HG03175 (cell line): ENCODE measurements around the gene PHF21A.

Experiments
- ATAC-seq: cut with Tn5 transposase; IDR thresholded peaks from one replicate; pipeline ENCODE4 v1.9.1; 2021; ENCODE audit warnings: mild to moderate bottlenecking, moderate library complexity; ENCODE audit not compliant: unreplicated experiment

PHF21A gene

DNA sequence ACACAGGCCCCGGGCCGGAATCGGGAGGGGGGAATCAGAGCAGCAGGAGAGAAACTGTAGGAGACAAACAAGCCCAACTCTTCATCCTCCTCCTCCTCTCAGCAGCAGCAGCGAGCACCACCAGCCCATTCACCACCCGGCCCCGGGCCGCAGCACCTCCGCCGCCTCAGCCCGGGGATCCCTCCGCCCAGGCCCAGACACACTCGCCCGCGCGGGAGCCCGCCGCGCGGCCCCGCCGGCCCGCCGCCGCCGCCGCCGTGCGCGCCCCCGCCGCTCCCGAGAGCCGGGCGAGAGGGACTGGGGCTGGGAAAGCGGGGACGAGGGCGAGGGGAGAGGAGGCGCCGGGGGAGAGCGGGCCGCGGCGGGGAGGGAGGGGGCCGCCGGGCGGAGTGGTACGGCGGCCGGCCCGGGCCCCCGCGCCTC lies at the start of gene PHF21A:
Gene PHF21A, minus strand, starts transcription at position 154 of the 423 bp plus-strand sequence. CDS start 37,235 bp downstream, outside the sequence.
- peak; percentile 46 for ATAC-seq

DNA sequence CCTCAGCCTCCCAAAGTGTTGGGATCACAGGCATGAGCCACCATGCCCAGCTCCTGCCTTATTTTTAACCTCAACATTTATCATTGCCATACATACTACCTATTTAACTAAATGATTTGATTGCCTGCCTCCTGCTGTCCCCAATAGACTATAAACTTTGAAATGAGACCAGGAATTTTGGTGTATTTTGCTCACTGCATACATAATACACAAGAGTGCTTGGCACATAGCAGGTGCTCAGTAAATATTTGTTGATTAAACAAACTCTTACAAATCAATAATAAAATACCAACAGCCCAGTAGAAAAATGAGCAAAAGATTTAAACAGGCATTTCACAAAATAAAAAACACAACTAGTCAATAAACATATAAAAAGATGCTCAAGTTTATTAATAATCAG lies 49.5 kb upstream of the PHF21A start:
- no peak for ATAC-seq

DNA sequence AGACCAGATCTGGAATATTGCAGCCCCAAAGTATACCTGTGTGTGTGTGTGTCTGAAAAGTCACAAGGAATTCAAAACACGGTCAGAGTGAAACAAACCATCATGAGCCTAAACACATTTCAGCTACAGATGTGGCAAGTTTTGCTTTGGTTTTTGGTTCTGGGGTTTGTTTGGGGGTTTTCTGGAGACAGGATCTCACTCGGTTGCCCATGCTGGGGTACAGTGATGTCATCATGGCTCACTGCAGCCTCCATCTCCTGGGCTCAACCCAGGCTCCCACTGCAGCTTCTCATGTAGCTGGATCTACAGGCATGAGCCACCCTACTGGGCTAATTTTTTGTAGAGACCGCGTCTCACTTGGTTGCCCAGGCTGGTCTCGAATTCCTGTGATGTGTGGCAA lies 41.4 kb upstream of the PHF21A start:
- ATAC-seq, result no peak

DNA sequence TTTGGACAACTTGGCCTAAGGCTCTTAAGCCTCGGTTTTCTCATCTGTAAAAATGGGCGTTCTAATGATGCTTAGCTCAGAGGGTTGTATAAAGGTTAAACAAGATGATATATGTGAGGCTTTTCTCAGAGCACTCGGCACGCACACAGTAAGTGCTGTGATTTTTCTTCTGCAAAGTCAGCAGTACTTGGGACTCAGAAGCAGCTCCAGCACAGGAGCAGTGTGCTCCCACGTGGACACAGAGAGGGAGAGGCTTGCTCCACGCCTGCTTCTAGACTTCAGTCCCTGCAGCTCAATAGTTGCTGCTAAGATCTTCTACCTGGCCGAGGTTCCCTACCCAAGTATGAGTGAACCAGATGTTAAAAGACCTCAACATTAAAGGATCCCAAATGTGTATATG lies 39.9 kb upstream of the PHF21A start:
- ATAC-seq, result no peak

DNA sequence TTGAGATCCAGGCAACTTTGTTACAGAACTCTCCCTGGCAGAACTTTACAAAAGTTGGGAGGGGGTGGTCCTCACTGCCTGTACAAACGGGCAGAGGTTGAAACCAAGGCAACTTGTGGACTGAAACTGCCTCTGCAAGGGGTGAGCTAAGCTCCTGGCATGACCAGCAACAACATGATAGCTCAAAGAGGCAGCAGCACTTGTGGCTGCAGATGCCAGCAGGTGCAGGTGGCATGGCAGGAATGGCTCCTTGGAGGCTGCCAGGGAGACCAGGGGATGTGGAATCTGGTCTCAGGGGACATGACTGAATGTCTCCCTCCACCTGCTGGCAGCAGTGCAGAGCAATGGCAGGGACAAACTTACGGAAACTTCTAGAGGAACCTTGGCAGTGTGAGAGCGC lies 38.8 kb upstream of the PHF21A start:
- ATAC-seq, result no peak

DNA sequence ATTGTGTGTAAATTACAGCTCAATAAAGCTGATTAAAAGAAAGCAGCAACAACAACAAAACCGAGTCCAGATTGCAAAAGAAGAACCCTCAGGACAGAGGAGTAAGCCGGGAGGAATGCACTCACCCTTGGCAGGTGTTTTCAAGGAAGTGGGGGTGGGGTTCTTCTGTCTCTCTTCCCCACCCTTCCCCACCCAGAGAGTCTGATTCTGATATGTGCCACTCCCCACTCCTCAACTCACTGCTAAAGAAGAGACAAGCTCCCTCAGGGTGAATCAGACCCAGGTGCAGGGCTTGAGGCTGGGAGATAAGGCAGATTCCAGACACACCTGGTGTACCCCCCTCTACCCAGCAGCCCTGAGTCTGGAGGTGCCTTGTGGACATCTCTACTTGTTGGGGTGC lies 38.4 kb upstream of the PHF21A start:
- no peak for ATAC-seq

DNA sequence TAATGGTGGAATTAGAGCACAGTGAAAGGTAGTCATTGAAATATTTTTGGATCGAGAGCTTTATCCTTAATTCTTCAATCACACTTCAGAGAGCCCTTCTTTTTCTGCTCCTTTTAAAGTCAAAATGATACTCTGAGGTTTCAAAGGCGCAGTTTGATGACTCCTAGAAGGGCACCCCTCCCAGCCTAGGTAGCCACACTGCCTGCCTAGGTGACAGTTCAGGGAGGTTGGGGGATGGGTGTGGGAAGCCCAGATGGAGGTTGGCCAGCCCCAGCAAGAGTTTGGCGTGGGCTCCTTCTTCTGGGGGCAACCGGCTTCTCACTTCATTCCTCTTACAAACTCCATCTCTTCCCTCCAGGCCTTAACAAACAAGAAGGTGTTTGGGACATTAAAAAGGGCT lies 28.6 kb upstream of the PHF21A start:
- no peak for ATAC-seq

DNA sequence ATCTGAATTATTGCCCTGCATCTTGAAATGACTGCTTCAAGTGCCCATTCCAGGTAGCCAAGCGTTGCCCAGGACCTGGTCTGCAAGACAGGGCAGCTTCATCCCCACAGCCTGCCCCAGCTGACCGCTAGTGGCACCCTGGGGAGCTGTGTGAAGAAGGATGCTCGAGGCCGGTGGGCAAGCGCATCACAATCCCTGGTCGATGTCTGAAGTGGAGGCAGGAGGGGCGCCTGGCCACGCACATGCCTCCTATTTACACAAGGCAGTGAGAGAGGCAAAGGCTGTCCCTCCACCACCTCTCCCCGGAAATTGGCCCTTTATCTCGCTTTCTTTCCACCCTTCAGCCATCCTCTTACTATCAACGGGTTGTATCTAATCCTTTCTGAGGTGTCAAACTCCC lies 28.1 kb upstream of the PHF21A start:
- ATAC-seq, result no peak

DNA sequence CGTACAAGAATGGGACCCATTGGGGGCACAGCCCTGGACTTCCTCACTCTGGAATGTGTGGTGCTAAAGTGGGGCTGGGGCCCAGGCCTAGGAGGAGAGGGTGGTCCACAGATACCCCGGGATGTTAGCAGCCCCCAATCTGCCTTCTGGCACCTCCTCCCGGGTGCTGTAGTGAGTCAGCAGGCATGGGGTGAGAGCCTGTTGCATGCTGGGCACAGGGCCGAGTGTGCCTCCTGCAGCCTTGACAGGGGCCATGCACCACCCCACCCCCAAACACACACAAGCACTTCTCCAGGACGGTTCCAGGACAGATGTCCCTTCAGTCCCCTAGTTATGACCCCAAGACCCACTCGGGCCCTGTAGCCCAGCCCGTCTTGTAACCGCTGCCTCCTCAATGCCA lies 23.5 kb upstream of the PHF21A start:
- no peak for ATAC-seq

DNA sequence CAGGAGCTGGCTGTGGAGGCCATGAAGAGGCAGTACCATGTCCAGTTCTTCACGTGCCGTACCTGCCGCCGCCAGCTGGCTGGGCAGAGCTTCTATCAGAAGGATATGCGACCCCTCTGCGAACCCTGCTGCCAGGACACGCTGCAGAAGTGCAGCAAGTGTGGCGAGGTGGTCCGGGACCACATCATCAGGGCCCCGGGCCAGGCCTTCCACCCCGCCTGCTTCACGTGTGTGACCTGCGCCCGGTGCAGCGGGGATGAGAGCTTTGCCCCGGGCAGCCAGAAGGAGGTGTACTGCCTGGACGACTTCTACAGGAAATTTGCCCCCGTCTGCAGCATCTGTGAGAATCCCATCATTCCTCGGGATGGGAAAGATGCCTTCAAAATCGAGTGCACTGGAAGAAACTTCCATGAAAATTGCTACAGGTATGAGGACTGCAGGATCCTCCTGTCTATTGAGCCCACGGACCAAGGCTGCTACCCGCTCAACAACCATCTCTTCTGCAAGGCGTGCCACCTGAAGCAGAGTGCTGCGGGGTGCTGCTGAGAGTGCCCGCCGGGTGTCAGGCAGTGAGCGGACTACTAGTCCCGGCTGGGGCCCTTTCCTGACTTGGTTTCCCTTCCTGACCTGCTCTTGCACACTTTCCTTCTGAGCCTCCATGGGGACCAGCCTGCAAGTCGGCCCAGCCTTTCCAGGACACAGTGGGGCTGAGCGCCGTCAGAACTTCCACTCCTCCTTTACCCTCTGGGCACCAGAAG lies 22.0 kb upstream of the PHF21A start:
- no peak for ATAC-seq

DNA sequence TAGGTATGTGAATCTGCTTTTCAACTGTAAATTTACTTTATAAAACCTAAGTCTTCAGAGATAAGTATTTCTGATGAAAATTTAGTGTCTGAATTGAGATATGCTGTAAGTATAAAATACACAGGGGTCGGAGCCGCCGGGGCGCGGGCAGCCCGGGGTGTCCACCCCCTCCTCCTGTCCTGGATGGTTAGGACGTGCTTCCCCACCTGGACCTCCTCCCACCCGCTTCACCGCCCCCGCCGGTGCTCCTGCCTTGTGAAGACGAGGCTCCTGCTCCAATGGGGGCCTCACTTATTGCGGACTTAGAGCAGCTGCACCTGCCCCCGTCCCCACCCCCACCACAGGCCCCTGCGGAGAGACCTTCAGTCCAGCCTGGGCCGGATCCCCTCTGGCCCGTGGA lies 21.3 kb upstream of the PHF21A start:
- ATAC-seq, result no peak

DNA sequence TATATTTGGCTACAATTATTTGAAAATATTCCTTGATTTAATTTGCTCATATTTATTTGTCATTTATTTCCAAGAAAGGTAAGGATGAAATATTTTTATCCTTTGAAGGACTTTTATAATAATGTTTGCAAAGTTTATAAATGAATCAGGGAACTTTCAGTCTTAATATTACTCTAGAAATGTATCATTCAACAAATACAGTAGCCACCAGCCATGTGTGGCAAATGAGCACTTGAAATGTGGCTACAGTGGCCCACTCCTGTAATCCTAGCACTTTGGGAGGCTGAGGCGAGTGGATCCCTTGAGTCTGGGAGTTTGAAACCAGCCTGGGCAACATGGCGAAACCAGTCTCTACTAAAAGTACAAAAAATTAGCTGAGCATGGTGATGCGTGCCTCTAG lies 20.3 kb upstream of the PHF21A start:
- ATAC-seq, result no peak

DNA sequence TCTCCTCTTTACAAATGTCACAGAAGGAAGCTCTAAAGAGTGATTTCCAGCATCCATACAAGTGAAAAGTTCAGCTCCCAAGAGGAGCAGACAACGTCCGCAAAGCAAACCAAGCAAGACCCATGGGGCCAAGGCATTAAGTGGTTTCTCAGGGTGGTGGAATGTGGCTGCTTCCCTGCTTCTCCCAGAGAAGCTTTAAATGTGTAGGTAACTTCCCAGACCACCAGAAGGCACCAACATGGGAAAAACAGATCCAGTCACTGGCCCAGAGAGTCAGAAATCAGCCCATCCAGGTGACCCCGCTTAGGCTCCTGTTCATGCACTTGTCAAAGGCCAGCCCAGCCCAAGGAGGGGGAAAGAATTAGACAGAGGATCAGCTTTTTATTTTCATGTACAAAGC lies 13.3 kb upstream of the PHF21A start:
- ATAC-seq, result no peak

DNA sequence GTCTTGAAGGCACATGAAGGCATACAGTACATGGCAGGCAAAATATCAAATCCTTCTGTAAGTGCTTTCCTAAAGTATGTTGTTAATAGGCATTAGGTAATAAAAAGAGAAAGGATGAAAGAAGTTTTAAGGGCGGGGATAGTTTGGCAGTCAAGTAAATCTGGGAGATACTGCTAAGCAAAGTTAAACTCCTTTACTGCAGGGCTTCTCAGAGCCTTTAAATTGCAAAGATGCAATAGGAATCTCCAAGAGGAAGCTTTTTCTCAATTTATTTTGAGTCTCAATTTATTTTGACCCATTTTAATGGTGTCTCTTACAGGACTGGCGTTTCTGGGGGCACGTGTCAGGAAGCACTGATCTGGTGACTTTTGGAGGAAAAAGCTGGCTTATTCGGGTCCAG lies 12.8 kb upstream of the PHF21A start:
- ATAC-seq, result no peak

DNA sequence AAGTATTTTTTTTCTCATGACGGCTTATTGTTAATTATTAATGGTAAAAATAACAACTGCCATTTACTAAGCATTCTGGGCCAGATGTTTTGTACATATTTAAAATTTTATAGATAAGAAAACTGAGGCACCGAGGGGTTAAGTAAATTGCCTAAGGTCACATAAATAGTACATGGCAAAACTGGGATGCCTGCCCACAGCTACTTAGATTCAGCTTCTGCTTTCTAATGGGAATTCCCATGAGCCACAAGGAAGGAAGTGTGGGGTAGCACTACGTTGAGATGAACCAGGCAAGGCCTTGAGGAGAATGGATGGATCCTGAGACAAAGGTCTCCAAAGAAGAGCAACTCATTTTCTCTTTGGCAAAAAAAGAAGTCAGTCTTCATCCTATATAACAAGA lies 11.9 kb upstream of the PHF21A start:
- ATAC-seq, result no peak

DNA sequence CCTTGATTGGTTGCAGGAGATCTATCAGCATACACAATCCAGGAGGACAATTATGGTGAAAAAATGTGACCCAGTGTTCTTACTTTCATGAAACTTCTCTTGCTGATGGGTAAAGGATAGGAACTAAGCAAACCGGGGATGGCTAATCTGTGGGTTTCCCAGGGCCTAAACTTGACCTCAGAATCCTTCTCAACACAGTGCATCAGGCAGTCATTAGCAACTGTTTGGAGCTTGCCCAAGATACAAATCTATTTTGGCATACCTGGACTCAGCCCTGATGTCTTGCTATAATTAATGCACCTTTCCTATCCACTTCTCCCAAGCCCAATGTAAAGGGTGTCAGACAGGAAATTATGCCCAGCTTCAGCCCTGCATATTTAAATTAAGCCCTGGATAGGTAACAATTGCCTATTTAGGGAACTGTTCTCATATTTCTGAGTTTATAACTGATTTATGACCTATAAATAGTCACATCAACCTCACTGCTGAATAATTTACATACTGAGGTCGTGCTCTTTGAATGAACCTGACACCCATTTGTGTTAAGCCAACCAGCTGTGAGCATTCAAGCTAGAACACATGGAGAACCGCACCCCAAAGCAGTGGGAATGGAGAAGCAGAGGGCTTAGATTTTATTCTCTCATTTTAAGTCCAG lies 9.2 kb upstream of the PHF21A start:
- no peak for ATAC-seq

DNA sequence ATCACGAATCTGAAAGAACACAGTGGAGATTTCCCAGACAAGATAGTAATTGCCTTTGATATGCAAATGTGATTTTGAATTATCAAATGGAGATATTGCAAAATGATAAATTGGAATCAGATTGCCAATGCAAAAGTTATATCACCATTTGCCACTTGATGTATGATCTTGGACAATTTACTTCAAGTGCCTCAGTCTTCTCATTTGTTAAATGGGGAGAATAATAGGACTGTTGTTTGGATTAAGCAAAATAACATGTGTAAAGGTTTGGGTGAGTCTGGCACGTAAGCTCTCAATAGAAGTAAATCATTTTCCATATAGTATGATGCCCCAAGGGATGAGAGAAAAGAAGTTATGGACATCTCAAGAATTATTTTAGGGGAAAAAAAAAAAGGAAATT lies 7.9 kb upstream of the PHF21A start:
- ATAC-seq, result no peak

DNA sequence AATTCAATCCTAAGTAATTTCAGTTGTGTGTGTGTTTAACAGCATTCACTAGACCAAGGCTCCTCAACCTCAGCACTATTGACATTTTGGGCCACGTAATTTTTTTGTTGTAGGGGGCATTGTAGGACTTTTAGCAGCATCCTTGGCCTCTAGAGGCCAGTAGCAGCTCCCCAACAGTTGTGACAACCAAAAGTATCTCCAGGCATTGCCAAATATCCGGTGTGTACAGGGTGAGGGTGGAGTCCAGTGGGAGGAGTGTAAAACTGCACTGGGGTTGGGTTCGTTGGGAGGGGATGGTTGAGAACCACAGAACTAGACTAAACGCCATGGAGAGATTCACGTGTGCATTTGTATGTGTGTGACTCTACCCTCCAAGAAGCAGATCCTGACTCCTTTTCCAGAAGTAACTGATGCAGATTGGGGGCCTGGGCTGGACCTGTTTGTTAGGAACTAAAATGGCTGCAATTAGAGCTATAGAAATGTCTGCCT lies 5.9 kb upstream of the PHF21A start:
- peak; percentile 81 for ATAC-seq

DNA sequence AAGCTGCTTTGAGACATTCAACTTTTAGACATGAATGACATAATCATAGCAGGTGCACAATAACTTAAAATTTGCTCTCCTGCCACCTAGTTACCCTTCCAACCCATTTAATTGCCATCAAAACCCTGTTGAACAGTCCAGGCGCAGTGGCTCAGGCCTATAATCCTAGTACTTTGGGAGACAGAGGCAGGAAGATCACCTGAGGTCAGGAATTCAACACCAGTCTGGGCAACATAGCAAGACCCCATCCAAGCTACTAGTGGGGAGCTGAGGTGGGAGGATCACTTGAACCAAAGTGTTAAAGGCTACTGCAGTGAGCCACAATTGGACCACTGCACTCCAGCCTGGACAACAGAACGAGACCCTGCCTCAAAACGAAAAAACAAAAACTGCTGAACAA lies 4.0 kb upstream of the PHF21A start:
- ATAC-seq, result no peak

DNA sequence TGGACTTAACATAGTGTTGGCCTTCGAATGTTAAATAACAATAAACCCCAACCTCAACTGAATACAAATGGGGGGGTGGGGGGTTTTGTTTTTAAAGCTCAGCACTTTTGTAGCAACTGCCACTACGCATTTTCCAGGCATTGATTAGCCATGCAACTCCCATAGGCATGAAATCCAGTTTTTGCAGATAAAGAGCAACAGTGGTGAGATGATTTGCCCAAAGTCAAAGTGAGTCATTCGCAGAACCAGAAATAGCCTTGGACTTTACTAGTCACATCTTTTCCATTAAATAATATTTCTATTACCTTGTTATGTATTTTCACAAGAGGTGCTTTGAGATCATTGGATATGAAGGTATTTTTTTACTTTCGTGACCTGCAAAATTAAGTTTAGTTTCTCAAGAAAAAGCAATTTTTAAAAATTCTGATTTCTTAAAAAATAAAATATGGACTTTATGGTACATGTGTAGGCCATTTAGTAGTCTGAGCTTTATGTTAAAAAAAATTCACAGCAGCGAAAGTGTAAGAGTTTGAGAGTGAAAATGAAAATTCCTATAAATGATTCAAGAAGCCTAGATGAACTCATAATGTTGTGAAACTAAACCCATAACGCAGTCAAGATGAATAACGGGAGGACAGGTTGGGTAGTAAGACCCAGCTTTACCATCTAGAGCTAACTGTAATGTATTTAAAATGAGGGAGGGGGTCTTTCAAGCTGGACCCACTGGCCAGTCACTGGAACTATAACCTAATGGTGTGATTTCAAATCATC lies 1.9 kb upstream of the PHF21A start:
- ATAC-seq, result no peak

DNA sequence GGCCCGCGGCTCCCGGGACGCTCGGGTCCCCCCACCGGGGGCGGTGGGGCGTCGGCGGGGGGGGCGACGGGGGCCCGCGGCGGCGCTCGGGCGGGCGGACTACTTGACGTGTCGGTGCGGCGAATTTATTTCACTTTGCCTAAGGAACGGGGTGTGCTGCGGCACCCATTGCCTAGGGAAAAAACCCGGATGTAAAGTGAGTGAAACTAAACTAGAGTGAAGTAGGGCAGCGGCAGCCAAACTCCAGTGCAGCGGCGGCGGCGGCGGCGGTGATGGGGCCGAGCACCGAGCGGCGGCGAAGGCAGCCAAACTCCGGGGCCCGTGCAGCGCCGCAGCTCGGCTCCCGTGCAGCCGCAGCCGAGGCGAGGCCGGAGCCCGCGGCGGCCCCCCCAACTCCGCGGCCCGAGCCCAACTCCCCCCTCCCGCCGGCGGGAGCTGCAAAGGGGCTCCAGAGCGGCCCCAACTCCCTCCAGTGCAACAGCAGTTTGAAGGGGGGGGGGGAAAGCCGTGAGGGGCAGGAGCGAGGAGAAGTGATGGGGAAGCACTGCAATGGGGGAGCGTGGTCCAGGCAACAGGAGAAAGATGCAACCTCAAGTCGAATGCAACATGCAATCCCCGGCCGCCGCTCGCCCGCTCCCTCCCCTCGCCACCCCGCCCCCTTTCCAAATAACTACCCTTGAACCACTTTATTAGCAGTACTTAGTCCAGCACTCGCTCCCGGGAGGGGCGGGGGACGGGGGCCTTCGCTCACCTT lies 647 bp upstream of the PHF21A start:
- ATAC-seq, result peak; percentile 51
